COLO829 (cell line): ENCODE data around the gene ESPL1.

Source experiments
- DNase-seq: peaks from one replicate; pipeline ENCODE4 v3.0.0; 2012; ENCODE audit warnings: low spot score

The ESPL1 gene

GRCh38 chr12:53231671-53231920 lies 36.5 kb upstream of the ESPL1 start:
- DNase-seq: no peak

- no peak for DNase-seq
Observed at GRCh38 chr12:53231921-53232645, 36.0 kb upstream of the ESPL1 start, which contains the start of gene RARG. Gene RARG (minus strand): TSS chr12:53232209. CDS start chr12:53227545, 4,664 bp downstream.

GRCh38 chr12:53232646-53233461 lies 35.2 kb upstream of the ESPL1 start:
- DNase-seq: no peak

GRCh38 chr12:53233671-53234121 lies 34.4 kb upstream of the ESPL1 start:
- DNase-seq: no peak

DNA sequence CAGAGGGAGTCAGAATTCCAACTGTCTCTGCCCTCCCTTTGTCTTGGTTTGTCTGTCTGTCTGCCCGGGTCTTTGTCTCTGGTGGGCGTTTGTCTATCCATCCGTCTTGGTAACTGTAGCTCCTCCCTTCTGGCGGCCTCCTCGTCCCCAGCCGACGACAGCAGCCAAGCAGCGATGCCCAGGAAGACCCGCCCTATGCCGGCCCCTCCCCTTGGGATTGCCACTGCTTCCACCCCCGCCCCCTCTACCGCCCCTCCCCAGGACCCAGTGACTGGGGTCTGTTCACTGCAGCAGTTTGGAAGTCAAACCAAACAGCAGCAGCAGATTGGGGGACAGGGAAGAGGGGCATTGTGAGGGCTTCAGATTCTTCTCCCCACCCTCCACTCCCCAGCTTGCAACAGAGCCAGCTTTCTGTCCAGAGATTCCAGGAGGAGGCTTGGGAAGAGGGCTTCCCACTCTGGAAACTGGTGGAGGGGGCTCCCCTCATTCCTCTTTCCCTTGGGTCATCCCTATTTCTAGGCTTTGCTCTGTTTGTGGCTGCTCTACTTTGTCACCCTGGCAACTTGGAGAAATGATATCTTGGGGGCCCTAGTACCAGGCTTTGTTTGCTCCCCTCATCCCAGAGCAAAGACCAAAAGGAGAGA lies 33.7 kb upstream of the ESPL1 start:
- DNase-seq: no peak

- DNase-seq: no peak
Observed at GRCh38 chr12:53235164-53235563, 32.9 kb upstream of the ESPL1 start.

DNA sequence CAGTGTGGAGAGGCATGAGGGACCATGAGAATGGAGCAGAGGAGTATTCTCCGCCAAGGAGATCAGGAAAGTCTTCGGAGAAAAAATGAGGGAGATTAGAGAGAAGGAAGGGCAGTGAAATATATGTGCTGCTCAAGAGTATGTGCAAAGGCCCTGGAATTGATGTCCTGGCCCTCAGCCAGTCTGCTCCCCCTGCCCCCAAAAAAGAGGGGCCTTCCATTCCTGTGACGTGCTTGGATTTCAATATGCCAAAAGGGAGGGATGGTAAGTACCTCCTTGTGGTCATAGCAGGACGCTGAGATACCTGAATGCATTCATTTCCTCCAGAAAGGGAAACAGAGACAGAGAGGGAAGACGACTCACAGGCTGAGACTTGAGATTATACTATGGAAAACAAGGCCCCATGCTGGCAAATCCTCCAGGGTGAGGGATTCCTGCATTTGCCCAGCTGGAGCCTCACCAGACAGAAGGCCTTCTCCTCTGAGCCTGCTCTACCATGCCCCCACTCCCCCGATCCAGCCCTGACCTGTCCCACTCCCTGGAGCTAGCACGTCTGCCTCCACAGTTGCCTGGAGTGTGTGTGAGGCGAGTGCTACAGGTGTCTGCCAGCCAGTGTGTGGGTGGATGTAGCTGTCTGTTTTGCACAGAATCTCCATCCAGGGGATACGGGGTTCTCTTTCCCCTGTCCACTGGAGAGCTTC lies 32.2 kb upstream of the ESPL1 start:
- no peak for DNase-seq

GRCh38 chr12:53236443-53237111 lies 31.5 kb upstream of the ESPL1 start:
- no peak for DNase-seq

DNA sequence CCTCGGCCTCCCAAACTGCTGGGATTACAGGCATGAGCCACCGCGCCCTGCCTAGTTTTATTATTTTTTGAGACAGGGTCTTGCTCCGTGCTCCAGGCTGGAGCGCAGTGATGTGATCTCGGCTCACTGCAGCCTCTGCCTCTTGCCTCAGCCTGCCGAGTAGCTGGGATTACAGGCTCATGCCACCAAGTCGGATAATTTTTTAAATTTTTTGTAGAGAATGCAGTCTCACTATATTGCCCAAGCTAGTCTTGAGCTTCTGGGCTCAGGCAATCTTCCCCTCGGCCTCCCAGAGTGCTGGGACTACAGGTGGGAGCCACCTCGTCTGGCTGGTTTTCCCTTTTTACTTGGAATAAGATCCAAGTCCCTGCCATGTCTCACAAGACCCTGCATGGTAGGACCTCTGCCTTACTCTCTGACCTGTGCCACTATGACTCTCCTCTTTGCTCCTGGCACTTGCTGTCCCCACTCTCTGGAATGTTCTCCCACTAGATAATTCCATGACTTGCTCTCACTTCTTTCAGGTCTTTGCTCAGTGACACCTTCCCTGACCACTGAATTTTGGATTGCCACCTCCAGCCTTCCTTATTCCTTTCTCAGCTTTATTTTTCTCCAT lies 28.3 kb upstream of the ESPL1 start:
- no peak for DNase-seq

DNA sequence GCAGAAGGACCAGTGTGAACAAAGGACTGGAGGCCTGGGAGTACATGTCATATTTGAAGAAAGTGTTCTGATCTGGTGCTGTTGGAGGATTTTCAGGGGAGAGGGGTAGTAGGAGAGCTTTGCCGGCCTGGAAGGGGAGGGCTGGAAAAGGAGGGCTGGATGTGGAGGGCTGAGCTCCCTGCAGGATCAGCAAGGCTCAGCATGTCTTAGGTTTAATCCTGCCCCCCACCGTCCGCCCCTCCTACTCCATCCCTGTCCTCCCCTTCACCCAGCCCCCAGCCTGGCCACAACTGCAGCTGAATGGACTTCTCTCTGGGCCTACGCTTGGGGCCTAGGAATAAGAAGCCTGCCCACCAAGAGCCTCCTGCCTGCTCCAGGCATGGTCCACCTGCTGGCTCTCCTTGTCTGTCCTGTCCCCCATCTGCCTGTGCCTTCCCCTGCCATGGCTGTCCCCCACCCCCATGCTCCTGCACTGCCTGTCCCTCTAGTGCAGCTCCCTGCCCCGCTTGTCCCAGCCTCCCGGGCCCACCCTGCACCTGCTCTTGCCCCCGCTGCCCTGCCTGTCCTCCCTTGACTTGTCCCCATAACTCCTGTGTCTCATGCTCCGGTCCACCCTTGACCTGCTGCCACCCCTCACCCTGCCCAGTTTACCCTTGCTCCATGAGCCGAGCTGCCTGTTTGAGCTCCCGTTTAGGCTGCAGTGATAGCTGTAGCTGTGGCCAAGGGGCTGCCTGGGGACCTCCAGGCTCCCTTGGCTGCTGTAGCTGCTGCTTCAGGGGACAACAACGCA lies 26.3 kb upstream of the ESPL1 start:
- DNase-seq: no peak

DNA sequence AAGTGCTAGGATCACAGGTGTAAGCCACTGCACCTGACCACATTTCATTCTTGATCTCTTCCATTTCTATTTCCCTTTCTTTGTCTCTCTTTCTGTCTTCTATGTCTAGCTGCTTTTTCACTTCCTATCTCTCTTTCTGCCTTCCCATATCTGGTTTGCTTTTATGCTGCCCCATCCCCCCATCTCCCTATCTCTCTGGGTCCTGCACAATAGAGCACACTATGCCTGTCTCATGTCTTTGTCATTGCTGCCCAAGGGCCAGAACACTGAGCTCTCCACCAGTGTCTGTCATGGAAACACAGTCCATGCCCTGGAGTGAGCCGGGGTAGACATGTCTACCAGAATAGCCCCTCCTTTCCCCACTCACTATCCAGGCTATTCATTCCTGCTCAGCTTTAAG lies 23.8 kb upstream of the ESPL1 start:
- DNase-seq: no peak

- DNase-seq: no peak
Observed at GRCh38 chr12:53245286-53245685, 22.8 kb upstream of the ESPL1 start.

DNA sequence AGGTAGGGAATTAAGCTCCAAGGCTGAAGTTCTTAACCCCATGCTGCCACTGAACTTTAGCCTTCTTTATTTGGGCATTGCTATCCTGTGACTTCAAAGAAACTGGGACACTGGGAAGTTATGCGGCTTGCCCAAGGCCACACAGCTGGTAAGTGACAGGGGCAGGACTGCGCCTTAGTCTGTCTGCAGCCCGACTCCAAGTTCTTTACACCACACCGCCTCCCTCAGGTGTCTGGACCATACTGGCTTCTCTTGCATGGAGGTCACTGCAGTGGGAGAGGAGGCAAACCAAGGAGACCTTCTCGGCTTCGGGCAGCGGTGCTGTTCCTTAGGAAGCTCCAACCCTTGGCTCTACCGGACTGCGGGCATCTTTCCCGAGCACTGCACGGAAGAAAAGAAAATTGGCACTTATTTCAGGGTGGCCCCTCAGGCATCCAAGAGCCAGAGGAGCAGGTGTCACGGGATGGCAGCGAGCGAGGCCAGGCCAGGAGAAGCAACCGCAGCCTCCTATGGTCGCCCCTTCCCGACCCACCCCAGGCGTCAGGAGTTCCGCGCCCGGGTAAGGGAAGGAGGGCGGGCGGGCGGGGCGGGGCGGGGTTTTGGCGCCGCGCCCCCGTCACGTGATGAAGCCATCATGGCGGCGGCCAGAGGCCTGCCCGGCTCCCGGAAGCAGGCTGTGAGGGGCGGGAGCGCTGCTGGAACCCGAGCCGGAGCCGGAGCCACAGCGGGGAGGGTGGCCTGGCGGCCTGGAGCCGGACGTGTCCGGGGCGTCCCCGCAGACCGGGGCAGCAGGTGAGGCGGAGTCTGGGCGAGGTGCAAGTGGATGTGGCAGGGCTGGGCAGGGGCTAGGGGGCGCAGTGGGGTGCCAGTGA lies 16.4 kb upstream of the ESPL1 start:
- DNase-seq: peak; percentile 85

- no peak for DNase-seq
Observed at GRCh38 chr12:53252349-53252916, 15.7 kb upstream of the ESPL1 start.

- no peak for DNase-seq
Observed at GRCh38 chr12:53253298-53253697, 14.8 kb upstream of the ESPL1 start.

- DNase-seq: no peak
Observed at GRCh38 chr12:53254816-53255545, 13.1 kb upstream of the ESPL1 start.

DNA sequence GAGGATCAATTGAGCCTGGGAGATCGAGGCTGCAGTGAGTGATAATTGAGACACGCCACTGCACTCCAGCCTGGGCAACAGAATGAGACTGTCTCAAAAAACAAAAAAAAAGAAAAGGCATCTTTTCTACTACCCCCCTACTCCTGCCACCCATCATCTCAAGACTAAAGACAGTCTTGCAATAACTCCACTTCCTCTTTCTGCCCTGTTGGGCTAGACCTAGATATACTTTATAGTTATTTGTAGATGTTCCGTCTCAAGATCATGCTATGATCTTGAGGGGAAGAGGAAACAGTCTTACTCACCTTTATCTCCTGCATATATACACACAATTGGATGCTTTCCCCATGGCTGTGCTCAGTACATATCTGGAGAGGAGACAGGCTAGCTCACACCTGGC lies 12.1 kb upstream of the ESPL1 start:
- DNase-seq: no peak
